A673 (cell line): ENCODE results near the gene SMAD3. TPM values are rescaled to one million over a fixed set of nuclear protein-coding genes. Genes with fewer than 3 reads are reported as not detected.

Source experiments
- BruUV-seq: library from RNA; stranded (reverse); fragments of 400-500 nt; replicated peaks from 2 replicates; lab custom pipeline; 2021; lab: Mats Ljungman, UMichigan
- CTCF ChIA-PET: fragments of 300-600 bp; sonication (Branson Sonifier 250); formaldehyde crosslinking; loops from one replicate; lab custom pipeline; 2022; ENCODE audit warnings: antibody characterized with exemption; lab: Charles Lee
- POLR2A ChIA-PET: fragments of 300-600 bp; sonication (Branson Sonifier 250); formaldehyde crosslinking; loops from one replicate; lab custom pipeline; 2022; ENCODE audit warnings: antibody characterized with exemption; ENCODE audit not compliant: low non-redundant PET; lab: Charles Lee
- DNase-seq: peaks from one replicate; pipeline ENCODE4 v3.0.0-alpha.2; 2015; ENCODE audit warnings: low spot score
- H3K27ac ChIP-seq: fragments of 200-600 bp; sonication (generic); 2 replicates; pipeline ENCODE4 v1.5.1; 2016; ENCODE audit warnings: mixed run types, low read depth, mild to moderate bottlenecking, mixed read lengths, antibody characterized with exemption, low read length; ENCODE audit not compliant: poor library complexity, severe bottlenecking
- H3K27me3 ChIP-seq: fragments of 200-600 bp; sonication (generic); replicated peaks from 2 replicates; pipeline ENCODE4 v1.6.1; 2017; ENCODE audit warnings: mixed run types, low read depth, mild to moderate bottlenecking, mixed read lengths, antibody characterized with exemption, low read length; ENCODE audit not compliant: insufficient read depth, poor library complexity
- H3K36me3 ChIP-seq: fragments of 200-600 bp; sonication (generic); 2 replicates; pipeline ENCODE4 v1.6.1; 2016; ENCODE audit warnings: mixed run types, mild to moderate bottlenecking, mixed read lengths, antibody characterized with exemption, low read length; ENCODE audit not compliant: insufficient read depth, poor library complexity, severe bottlenecking
- H3K4me1 ChIP-seq: fragments of 200-600 bp; sonication (generic); 2 replicates; pipeline ENCODE4 v1.6.1; 2017; ENCODE audit warnings: mixed run types, mild to moderate bottlenecking, mixed read lengths, antibody characterized with exemption, low read length; ENCODE audit not compliant: insufficient read depth, poor library complexity, severe bottlenecking
- H3K4me3 ChIP-seq: fragments of 200-600 bp; sonication (generic); 2 replicates; pipeline ENCODE4 v1.5.1; 2016; ENCODE audit warnings: low read depth, mixed run types, mild to moderate bottlenecking, mixed read lengths, low read length; ENCODE audit not compliant: poor library complexity, severe bottlenecking
- H3K9me3 ChIP-seq: fragments of 200-600 bp; sonication (generic); 2 replicates; pipeline ENCODE4 v1.6.1; 2016; ENCODE audit warnings: mixed run types, low read depth, mild to moderate bottlenecking, mixed read lengths, antibody characterized with exemption, low read length; ENCODE audit not compliant: poor library complexity, severe bottlenecking
- CTCF ChIP-seq: fragments of 300-800, 200-600 bp; sonication (generic); conservative IDR thresholded peaks from 2 replicates; pipeline ENCODE4 v1.5.1; 2017; ENCODE audit warnings: low read depth, mild to moderate bottlenecking, antibody characterized with exemption, low read length, moderate library complexity, mixed read lengths
- EZH2 ChIP-seq: fragments of 200-600 bp; sonication (generic); IDR thresholded peaks from 2 replicates; pipeline ENCODE4 v1.6.1; 2017; ENCODE audit warnings: borderline replicate concordance, low read depth, mild to moderate bottlenecking, mixed read lengths, antibody characterized with exemption, low read length; ENCODE audit not compliant: poor library complexity, severe bottlenecking
- intact Hi-C: fragments of 100-400 bp; cut with micrococcal nuclease; formaldehyde crosslinking; loops from one replicate; pipeline ENCODE4 v1.10.0; 2022; ENCODE audit not compliant: unreplicated experiment
- total RNA-seq: library from RNA; stranded (reverse); gene quantifications from 2 replicates; pipeline ENCODE4 v1.2.3, GENCODE V29; 2021

Gene SMAD3
- total RNA-seq, 1 experiment from 2014 or later, result 31.0 TPM

- no peak overlapping the region for H3K27ac ChIP-seq
- TF ChIP-seq CTCF, result no peak
- TF ChIP-seq EZH2, result no peak
- DNase-seq, result no peak
- peaks cover 11% of the 10 kb centered on the region for H3K36me3 ChIP-seq
- H3K4me1 ChIP-seq, result peaks cover 20% of the 10 kb centered on the region
- H3K4me3 ChIP-seq, result no peak overlapping the region
- intact Hi-C loops, result no loop called here
- no peaks in the 10 kb centered on the region for H3K9me3 ChIP-seq
- no peaks in the 10 kb centered on the region for H3K27me3 ChIP-seq
- ChIA-PET POLR2A (no interaction called here), CTCF (no interaction called here)
- BruUV-seq, result no TSS peak
Observed at GRCh38 chr15:67227431-67227830, 162.0 kb downstream of the SMAD3 start.

GRCh38 chr15:67227846-67228245 lies 162.4 kb downstream of the SMAD3 start:
- no peak overlapping the region for H3K27ac ChIP-seq
- CTCF ChIA-PET, result no interaction called here

GRCh38 chr15:67228286-67228685 lies 162.9 kb downstream of the SMAD3 start:
- POLR2A ChIA-PET, result no interaction called here
- no peaks in the 10 kb centered on the region for H3K9me3 ChIP-seq
- no TSS peak for BruUV-seq

More at GRCh38 chr15:67227846-67228245, 162.4 kb downstream of the SMAD3 start:
- POLR2A ChIA-PET, result no interaction called here
- intact Hi-C loops, result no loop called here
- no TSS peak for BruUV-seq
- TF ChIP-seq EZH2 (no peak), CTCF (no peak)
- Histone ChIP-seq H3K4me3 (no peak overlapping the region), H3K9me3 (no peaks in the 10 kb centered on the region), H3K36me3 (peaks cover 15% of the 10 kb centered on the region), H3K27me3 (no peaks in the 10 kb centered on the region), H3K4me1 (peaks cover 20% of the 10 kb centered on the region)
- DNase-seq, result no peak

More at GRCh38 chr15:67228286-67228685, 162.9 kb downstream of the SMAD3 start:
- Histone ChIP-seq H3K27ac (no peak overlapping the region), H3K4me3 (no peak overlapping the region), H3K36me3 (peaks cover 15% of the 10 kb centered on the region), H3K27me3 (no peaks in the 10 kb centered on the region), H3K4me1 (peaks cover 20% of the 10 kb centered on the region)
- TF ChIP-seq EZH2 (no peak), CTCF (no peak)
- DNase-seq, result peak; percentile 61
- intact Hi-C loops, result no loop called here
- CTCF ChIA-PET, result no interaction called here
